DND-41 (cell line): ENCODE data around the gene DDO.
"Not testable (repeated sequence)": the region's sequence is repeated elsewhere in the genome, so short reads cannot be mapped to it uniquely, and the experiment has no call there.

Experiments
- ATAC-seq: fragments of 200-7000 bp; cut with Tn5 transposase; 3 replicates; pipeline ENCODE4 v1.9.1; 2021; ENCODE audit warnings: low read depth; ENCODE audit not compliant: insufficient read depth
- DNase-seq: peaks from one replicate; pipeline ENCODE4 v3.0.0-alpha.2; 2020
- H2AFZ ChIP-seq: 2 replicates; pipeline ENCODE4 v1.6.0; 2012; ENCODE audit warnings: low read depth, low read length
- H3K27ac ChIP-seq: 2 replicates; pipeline ENCODE4 v1.5.1; 2012; ENCODE audit warnings: low read length, inconsistent platforms
- H3K27me3 ChIP-seq: fragments of 200-600 bp; sonication (generic); 2 replicates; pipeline ENCODE4 v1.6.0; 2012; ENCODE audit warnings: low read length, mild to moderate bottlenecking, inconsistent platforms; ENCODE audit not compliant: insufficient read depth, poor library complexity
- H3K36me3 ChIP-seq: 2 replicates; pipeline ENCODE4 v1.5.1; 2012; ENCODE audit warnings: low read length, inconsistent platforms; ENCODE audit not compliant: insufficient read depth
- H3K4me1 ChIP-seq: 2 replicates; pipeline ENCODE4 v1.5.1; 2012; ENCODE audit warnings: mild to moderate bottlenecking, low read length; ENCODE audit not compliant: insufficient read depth
- H3K4me2 ChIP-seq: 2 replicates; pipeline ENCODE4 v1.6.0; 2012; ENCODE audit warnings: mild to moderate bottlenecking, moderate library complexity, low read length, inconsistent platforms; ENCODE audit not compliant: insufficient read depth
- H3K4me3 ChIP-seq, 2 experiments: fragments of 200-600 bp in 1 of 2; shearing (Covaris generic) in 1 of 2; 2 replicates each; pipeline ENCODE4 v1.5.1; 2012 to 2016; ENCODE audit warnings: inconsistent platforms in 2 of 2, low read length in 2 of 2, mild to moderate bottlenecking in 2 of 2, low read depth in 1 of 2, moderate library complexity in 1 of 2
- H3K79me2 ChIP-seq: 2 replicates; pipeline ENCODE4 v1.6.0; 2012; ENCODE audit warnings: low read length, inconsistent platforms; ENCODE audit not compliant: insufficient read depth
- H3K9ac ChIP-seq: 2 replicates; pipeline ENCODE4 v1.6.0; 2012; ENCODE audit warnings: low read depth, mild to moderate bottlenecking, inconsistent platforms, low read length, moderate library complexity
- H3K9me3 ChIP-seq: 2 replicates; pipeline ENCODE4 v1.5.1; 2012; ENCODE audit warnings: low read length, moderate library complexity, mild to moderate bottlenecking, inconsistent platforms; ENCODE audit not compliant: insufficient read depth, severe bottlenecking
- H4K20me1 ChIP-seq: 2 replicates; pipeline ENCODE4 v1.6.0; 2012; ENCODE audit warnings: low read length; ENCODE audit not compliant: insufficient read depth
- EZH2 ChIP-seq: IDR thresholded peaks from 3 replicates; pipeline ENCODE4 v1.6.1; 2012; ENCODE audit warnings: borderline replicate concordance, low read depth, mild to moderate bottlenecking, moderate library complexity, low read length, inconsistent platforms; ENCODE audit not compliant: severe bottlenecking
- TF ChIP-seq, protein P1 (sequence below): IDR thresholded peaks from 2 replicates; pipeline ENCODE4 v1.5.1; 2012; ENCODE audit warnings: borderline replicate concordance, low read length, moderate library complexity, mild to moderate bottlenecking; ENCODE audit not compliant: poor library complexity, severe bottlenecking; ENCODE audit errors: extremely low read depth

Gene DDO

GRCh38 chr6:110351546-110351945 is 63.8 kb downstream of the DDO start:
- Histone ChIP-seq H3K4me1 (no peaks in the 10 kb centered on the region), H3K4me2 (no peak overlapping the region)

DNA sequence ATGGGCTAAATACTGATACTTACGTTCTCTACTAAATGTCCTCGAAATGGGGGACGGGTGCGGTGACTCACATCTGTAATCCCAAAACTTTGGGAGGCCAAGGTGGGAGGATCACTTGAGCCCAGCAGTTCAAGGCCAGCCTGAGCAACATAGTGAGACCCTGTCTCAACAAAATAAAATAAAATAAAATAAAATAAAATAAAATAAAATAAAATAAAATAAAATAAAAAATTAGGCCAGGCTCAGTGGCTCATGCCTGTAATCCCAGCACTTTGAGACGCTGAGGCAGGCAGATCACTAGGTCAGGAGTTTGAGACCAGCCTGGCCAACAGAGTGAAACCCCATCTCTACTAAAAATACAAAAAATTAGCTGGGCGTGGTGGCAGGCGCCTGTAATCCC is 64.8 kb downstream of the DDO start:
- ATAC-seq, H3K27me3 ChIP-seq, H3K36me3 ChIP-seq, H3K4me2 ChIP-seq, H3K79me2 ChIP-seq, H3K9ac ChIP-seq, H3K27ac ChIP-seq, DNase-seq, H4K20me1 ChIP-seq, H3K9me3 ChIP-seq, H3K4me1 ChIP-seq, H2AFZ ChIP-seq, H3K4me3 ChIP-seq: not testable (repeated sequence)

More at GRCh38 chr6:110351546-110351945, 63.8 kb downstream of the DDO start:
- Histone ChIP-seq H3K4me3 (no peak overlapping the region), H2AFZ (no peak overlapping the region), H3K79me2 (no peaks in the 10 kb centered on the region), H3K27ac (no peak overlapping the region), H3K9ac (no peak overlapping the region), H3K27me3 (no peaks in the 10 kb centered on the region), H4K20me1 (no peaks in the 10 kb centered on the region), H3K36me3 (no peaks in the 10 kb centered on the region), H3K9me3 (no peaks in the 10 kb centered on the region)
- ATAC-seq (no peak), DNase-seq (no peak)
- no peak for TF ChIP-seq EZH2

DNA sequence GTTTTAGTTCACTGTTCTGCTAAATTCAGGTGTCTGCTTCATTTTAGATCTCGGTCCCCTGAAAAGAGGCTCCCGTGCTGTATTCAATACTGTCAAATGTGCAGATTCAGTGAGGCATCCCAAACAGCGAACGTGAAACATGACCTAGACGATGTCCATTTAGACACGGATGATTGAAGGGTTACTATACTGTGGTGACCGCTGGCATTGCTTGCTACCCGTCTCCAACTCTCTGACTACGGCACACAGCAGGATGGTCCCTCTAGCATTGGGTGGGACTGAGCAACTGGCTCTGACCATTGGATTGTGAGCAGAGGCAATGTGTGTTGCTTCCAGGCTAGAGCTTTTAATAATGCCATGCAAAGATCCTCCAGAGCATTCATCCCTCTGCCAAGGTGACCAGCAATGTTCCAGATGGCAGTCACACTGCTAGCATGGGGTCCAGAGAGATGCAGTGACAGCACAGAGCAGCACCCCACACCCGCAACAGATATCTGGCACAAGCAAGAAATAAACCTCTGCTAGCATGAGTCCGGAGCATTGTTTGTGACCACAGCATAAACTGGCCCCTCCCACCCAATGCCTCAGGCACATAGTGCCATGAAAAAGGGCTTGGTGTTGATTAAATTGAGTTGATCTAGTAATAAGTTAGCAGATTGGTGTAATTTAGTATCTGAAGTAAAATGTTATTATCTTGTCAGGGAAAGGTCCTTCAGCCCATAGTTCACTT is 66.2 kb downstream of the DDO start:
- Histone ChIP-seq H3K4me2 (no peak overlapping the region), H3K9ac (no peak overlapping the region), H3K36me3 (no peaks in the 10 kb centered on the region), H3K9me3 (no peaks in the 10 kb centered on the region), H3K27me3 (peaks cover 8% of the 10 kb centered on the region), H3K4me3 (no peak overlapping the region), H3K79me2 (no peaks in the 10 kb centered on the region), H2AFZ (no peak overlapping the region), H3K27ac (no peak overlapping the region), H4K20me1 (no peaks in the 10 kb centered on the region), H3K4me1 (no peaks in the 10 kb centered on the region)
- ATAC-seq, result no peak
- no peak for TF ChIP-seq EZH2
- TF ChIP-seq, protein P1, sequence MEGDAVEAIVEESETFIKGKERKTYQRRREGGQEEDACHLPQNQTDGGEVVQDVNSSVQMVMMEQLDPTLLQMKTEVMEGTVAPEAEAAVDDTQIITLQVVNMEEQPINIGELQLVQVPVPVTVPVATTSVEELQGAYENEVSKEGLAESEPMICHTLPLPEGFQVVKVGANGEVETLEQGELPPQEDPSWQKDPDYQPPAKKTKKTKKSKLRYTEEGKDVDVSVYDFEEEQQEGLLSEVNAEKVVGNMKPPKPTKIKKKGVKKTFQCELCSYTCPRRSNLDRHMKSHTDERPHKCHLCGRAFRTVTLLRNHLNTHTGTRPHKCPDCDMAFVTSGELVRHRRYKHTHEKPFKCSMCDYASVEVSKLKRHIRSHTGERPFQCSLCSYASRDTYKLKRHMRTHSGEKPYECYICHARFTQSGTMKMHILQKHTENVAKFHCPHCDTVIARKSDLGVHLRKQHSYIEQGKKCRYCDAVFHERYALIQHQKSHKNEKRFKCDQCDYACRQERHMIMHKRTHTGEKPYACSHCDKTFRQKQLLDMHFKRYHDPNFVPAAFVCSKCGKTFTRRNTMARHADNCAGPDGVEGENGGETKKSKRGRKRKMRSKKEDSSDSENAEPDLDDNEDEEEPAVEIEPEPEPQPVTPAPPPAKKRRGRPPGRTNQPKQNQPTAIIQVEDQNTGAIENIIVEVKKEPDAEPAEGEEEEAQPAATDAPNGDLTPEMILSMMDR, result no peak
- DNase-seq, result no peak

DNA sequence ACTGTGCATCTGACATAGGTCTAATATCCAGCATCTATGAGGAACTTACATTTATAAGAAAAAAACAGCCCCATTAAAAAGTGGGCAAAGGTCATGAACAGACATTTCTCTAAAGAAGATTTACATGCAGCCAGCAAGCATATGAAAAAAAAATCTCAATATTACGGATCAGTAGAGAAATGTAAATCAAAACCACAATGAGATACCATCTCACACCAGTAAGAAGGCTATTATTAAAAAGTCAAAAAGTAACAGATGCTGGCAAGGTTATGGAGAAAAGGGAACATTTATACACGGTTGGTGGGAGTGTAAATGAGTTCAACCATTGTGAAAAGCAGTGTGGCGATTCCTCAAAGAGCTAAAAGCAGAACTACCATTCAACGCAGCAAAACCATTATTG is 70.3 kb downstream of the DDO start:
- Histone ChIP-seq H3K27me3 (peaks cover 8% of the 10 kb centered on the region), H4K20me1 (no peaks in the 10 kb centered on the region), H3K4me1 (no peaks in the 10 kb centered on the region), H3K79me2 (no peaks in the 10 kb centered on the region), H2AFZ (no peak overlapping the region), H3K9me3 (no peaks in the 10 kb centered on the region), H3K9ac (no peak overlapping the region), H3K27ac (no peak overlapping the region), H3K36me3 (no peaks in the 10 kb centered on the region), H3K4me3 (no peak overlapping the region), H3K4me2 (no peak overlapping the region)
- ATAC-seq (no peak), DNase-seq (no peak)
- TF ChIP-seq EZH2, result no peak
- TF ChIP-seq, protein P1, result no peak
